Activated CD8-positive, alpha-beta memory T cell treated with anti-CD3 and anti-CD28 coated beads for 24 hours (primary cell): Measurements from ENCODE around the gene SGCD.

ENCODE experiments used
- DNase-seq: peaks from one replicate; pipeline ENCODE4 v3.0.0-alpha.2; 2020

Gene SGCD

GRCh38 chr5:156815988-156816599 is 489.1 kb downstream of the SGCD start:
- no peak for DNase-seq
